ENCODE measurements around the gene PLSCR3. TPM values are rescaled to one million over a fixed set of nuclear protein-coding genes. Genes with fewer than 3 reads are reported as not detected.

Gene PLSCR3
- total RNA-seq, 2 experiments from 2014 or later, result 151 to 161 TPM

DNA sequence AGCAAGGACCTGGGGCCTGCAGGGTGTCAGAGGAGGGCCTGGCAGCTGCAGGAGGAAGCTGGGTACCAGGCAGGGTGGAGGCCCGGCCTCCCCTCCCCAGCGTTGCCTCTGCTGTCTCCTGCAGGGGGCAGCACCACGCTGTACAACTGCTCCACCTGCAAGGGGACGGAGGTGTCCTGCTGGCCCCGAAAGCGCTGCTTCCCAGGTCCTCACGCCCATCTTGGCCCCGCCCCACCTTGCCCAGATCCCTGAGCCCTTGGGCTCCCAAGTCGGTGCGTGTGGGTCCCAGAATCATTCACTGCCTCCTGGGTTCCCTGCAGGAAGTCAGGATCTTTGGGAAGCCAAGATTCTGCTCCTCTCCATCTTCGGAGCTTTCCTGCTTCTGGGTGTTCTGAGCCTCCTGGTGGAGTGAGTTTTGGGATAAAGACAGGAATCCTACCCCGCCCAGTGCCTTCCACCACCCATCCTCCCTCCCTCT lies 38.2 kb downstream of the PLSCR3 start:
- Mint-ChIP-seq H3K36me3 (ENCODE audit: low read depth) (peaks cover 15% of the 10 kb centered on the region), H3K27ac (no peak overlapping the region), H3K9me3 (no peaks in the 10 kb centered on the region), H3K4me1 (peaks cover 38% of the 10 kb centered on the region), H3K4me3 (no peak overlapping the region), H3K27me3 (no peaks in the 10 kb centered on the region)
- ChIA-PET CTCF (interaction anchor here (0.6 to 5.0 kb wide), 28 partner anchors 12 to 1597 kb away, joined by 3 to 45 read pairs (median 4); partner anchors contain the start of genes ACAP1, MPDU1, NEURL4 and PLSCR3), POLR2A (interaction anchor here (1.1 kb wide), 1 partner anchor 20 kb away, joined by 4 read pairs; the partner anchor contains the start of gene ACAP1)
- DNase-seq, result peak; percentile 90

DNA sequence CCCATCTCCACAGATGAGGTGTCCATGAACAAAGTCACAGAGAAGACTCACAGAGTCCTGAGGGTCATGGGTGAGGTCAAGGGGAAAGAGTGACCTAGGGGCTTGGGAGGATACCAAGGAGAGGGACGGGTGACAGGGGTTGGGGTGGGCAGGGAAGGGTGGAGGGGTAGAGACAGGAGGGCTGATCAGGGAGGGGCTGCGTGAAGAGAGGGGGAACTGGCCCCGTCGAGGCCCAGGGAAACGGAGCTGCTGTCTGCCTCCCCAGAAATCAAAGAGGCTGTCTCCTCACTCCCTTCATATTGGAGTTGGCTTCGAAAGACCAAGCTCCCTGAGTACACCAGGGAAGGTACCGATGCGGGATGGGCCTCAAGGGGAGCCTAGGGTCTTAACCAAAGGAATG lies 38.8 kb downstream of the PLSCR3 start:
- H3K4me3 Mint-ChIP-seq, result no peak overlapping the region
- peaks cover 43% of the 10 kb centered on the region for H3K4me1 Mint-ChIP-seq
- no peaks in the 10 kb centered on the region for H3K27me3 Mint-ChIP-seq
- no peak for DNase-seq
- H3K36me3 Mint-ChIP-seq (ENCODE audit: low read depth), result peaks cover 19% of the 10 kb centered on the region
- POLR2A ChIA-PET, result interaction anchor here (1.1 kb wide), 1 partner anchor 19 kb away, joined by 4 read pairs; the partner anchor contains the start of gene ACAP1
- H3K27ac Mint-ChIP-seq, result no peak overlapping the region
- CTCF ChIA-PET, result interaction anchor here (0.6 to 5.0 kb wide), 28 partner anchors 12 to 332 kb away, joined by 3 to 45 read pairs (median 4); partner anchors contain the start of genes ACAP1, MPDU1, NEURL4 and SPEM2
- H3K9me3 Mint-ChIP-seq, result no peaks in the 10 kb centered on the region

DNA sequence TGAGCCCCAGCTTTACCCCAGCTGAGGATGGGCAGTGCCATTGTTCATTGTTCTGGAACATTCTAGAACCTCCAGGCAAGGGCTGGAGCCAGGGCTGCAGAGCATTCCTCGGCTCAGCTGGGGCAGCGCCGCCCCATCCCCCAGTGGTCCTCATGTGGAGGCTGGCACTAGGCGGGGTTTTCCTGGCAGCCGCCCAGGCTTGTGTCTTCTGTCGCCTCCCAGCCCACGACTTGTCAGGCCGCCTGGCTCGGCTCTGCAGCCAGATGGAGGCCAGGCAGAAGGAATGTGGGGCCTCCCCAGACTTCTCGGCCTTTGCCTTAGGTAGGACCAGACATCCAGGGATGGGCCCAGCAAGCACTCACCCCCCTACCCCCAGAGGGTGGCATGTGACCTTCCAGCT lies 39.3 kb downstream of the PLSCR3 start, which contains the start of gene TMEM95:
TMEM95 (plus strand) TSS at position 104 of the 400 bp plus-strand sequence; CDS start at position 153, 49 bp downstream.
- no peaks in the 10 kb centered on the region for H3K27me3 Mint-ChIP-seq
- no peak for DNase-seq
- H3K36me3 Mint-ChIP-seq (ENCODE audit: low read depth), result peaks cover 19% of the 10 kb centered on the region
- ChIA-PET POLR2A (no interaction called here), CTCF (interaction anchor here (0.7 to 5.0 kb wide), 15 partner anchors 17 to 318 kb away, joined by 3 to 45 read pairs (median 5); partner anchors contain the start of genes ACAP1, NEURL4, SPEM2 and TMEM102)
- H3K4me1 Mint-ChIP-seq, result peaks cover 47% of the 10 kb centered on the region
- H3K9me3 Mint-ChIP-seq, result no peaks in the 10 kb centered on the region
- H3K4me3 Mint-ChIP-seq, result no peak within 1 kb of the TSS
- H3K27ac Mint-ChIP-seq, result peak within 1 kb of the TSS; percentile 71

- POLR2A ChIA-PET, result no interaction called here
- Mint-ChIP-seq H3K4me1 (peaks cover 54% of the 10 kb centered on the region), H3K36me3 (ENCODE audit: low read depth) (peaks cover 26% of the 10 kb centered on the region)
These were observed 40.0 kb downstream of the PLSCR3 start for GRCh38 chr17:7354262-7354843.

GRCh38 chr17:7352910-7353635 lies 41.3 kb downstream of the PLSCR3 start:
- peak overlapping the region; percentile 76 for H3K27ac Mint-ChIP-seq
- H3K9me3 Mint-ChIP-seq, result no peaks in the 10 kb centered on the region
- ChIA-PET CTCF (interaction anchor here (1.6 to 5.0 kb wide), 3 partner anchors 23 to 208 kb away, joined by 5 to 45 read pairs (median 6); partner anchors contain the start of gene TMEM102), POLR2A (no interaction called here)
- peaks cover 39% of the 10 kb centered on the region for H3K36me3 Mint-ChIP-seq (ENCODE audit: low read depth)
- DNase-seq, result no peak
- peak overlapping the region; percentile 61 for H3K4me3 Mint-ChIP-seq
- no peaks in the 10 kb centered on the region for H3K27me3 Mint-ChIP-seq
- H3K4me1 Mint-ChIP-seq, result peaks cover 65% of the 10 kb centered on the region

More at GRCh38 chr17:7354262-7354843, 40.0 kb downstream of the PLSCR3 start:
- Mint-ChIP-seq H3K27ac (peak overlapping the region; percentile 71), H3K4me3 (no peak overlapping the region), H3K9me3 (no peaks in the 10 kb centered on the region), H3K27me3 (no peaks in the 10 kb centered on the region)
- CTCF ChIA-PET, result interaction anchor here (0.6 to 5.0 kb wide), 11 partner anchors 18 to 319 kb away, joined by 3 to 45 read pairs (median 6); partner anchors contain the start of genes ACAP1, TMEM102 and TNK1
- DNase-seq, result peak; percentile 30

- peak; percentile 26 for DNase-seq
- peak overlapping the region; percentile 76 for H3K27ac Mint-ChIP-seq
- peak overlapping the region; percentile 61 for H3K4me3 Mint-ChIP-seq
- ChIA-PET POLR2A (interaction anchor here (0.5 kb wide), 1 partner anchor 333 kb away, joined by 7 read pairs; no protein-coding TSS in a partner anchor), CTCF (interaction anchor here (1.6 to 5.0 kb wide), 4 partner anchors 16 to 208 kb away, joined by 5 to 45 read pairs (median 18); partner anchors contain the start of genes ACAP1 and TMEM102)
- H3K36me3 Mint-ChIP-seq (ENCODE audit: low read depth), result peaks cover 43% of the 10 kb centered on the region
- peaks cover 66% of the 10 kb centered on the region for H3K4me1 Mint-ChIP-seq
- H3K27me3 Mint-ChIP-seq, result no peaks in the 10 kb centered on the region
- H3K9me3 Mint-ChIP-seq, result no peaks in the 10 kb centered on the region
These were observed 41.8 kb downstream of the PLSCR3 start for GRCh38 chr17:7352503-7352889.

- DNase-seq, result peak; percentile 76
- POLR2A ChIA-PET, result interaction anchor here (0.5 to 0.6 kb wide), 2 partner anchors 16 to 334 kb away, joined by 3 to 7 read pairs; no protein-coding TSS in a partner anchor
- peak within 1 kb of the TSS; percentile 64 for H3K4me3 Mint-ChIP-seq
- no peaks in the 10 kb centered on the region for H3K27me3 Mint-ChIP-seq
- CTCF ChIA-PET, result interaction anchor here (0.9 to 5.0 kb wide), 8 partner anchors 11 to 84 kb away, joined by 3 to 45 read pairs (median 4); partner anchors contain the start of genes ACAP1, TMEM102 and TMEM256
- H3K27ac Mint-ChIP-seq, result peak within 1 kb of the TSS; percentile 84
- peaks cover 48% of the 10 kb centered on the region for H3K36me3 Mint-ChIP-seq (ENCODE audit: low read depth)
- no peaks in the 10 kb centered on the region for H3K9me3 Mint-ChIP-seq
- H3K4me1 Mint-ChIP-seq, result peaks cover 70% of the 10 kb centered on the region
These were observed 42.4 kb downstream of the PLSCR3 start, which contains the start of gene KCTD11 for GRCh38 chr17:7351665-7352502. Gene KCTD11, plus strand, starts transcription at chr17:7352162.

DNA sequence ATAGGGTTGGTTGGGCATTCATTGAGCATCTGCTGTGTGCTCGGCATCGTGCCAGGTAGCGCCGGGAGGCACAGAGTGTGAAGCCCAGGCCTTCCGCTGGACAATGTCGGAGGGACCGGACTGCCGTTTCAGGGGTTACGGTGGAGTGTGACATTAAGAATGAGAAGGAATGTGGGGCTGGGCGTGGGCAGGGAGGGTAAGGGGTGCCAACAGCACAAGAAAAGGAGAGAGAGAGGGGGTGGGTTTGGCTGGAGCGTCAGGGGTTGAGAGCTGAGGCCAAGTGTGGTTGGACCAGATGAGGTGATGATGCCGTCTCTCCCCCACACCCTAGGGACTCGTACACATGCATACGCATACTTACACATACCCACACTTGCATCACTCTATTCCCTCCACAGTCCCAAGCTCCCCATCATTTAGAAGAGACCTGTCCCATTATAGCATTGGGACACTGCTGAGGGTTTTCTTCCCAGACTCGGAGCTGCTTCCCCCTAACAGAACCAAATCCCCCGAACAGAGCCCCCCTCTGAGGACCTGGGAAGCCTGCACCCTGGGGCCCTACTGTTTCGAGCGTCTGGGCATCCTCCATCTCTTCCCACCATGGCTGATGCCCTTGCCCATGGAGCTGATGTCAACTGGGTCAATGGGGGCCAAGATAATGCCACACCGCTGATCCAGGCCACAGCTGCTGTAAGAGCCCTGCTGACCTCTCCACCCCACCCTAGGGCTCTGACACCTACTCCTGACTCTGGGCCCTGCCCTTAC lies 45.7 kb downstream of the PLSCR3 start:
- Mint-ChIP-seq H3K4me1 (peaks cover 56% of the 10 kb centered on the region), H3K36me3 (ENCODE audit: low read depth) (peaks cover 67% of the 10 kb centered on the region), H3K9me3 (no peaks in the 10 kb centered on the region), H3K27me3 (no peaks in the 10 kb centered on the region), H3K27ac (peak overlapping the region; percentile 57), H3K4me3 (no peak overlapping the region)
- no peak for DNase-seq
- ChIA-PET CTCF (interaction anchor here (0.7 to 4.8 kb wide), 5 partner anchors 12 to 212 kb away, joined by 3 to 29 read pairs (median 4); partner anchors contain the start of genes ACAP1 and NEURL4), POLR2A (interaction anchor here (0.8 to 1.2 kb wide), 2 partner anchors 12 kb away, joined by 3 to 4 read pairs; partner anchors contain the start of gene ACAP1)

DNA sequence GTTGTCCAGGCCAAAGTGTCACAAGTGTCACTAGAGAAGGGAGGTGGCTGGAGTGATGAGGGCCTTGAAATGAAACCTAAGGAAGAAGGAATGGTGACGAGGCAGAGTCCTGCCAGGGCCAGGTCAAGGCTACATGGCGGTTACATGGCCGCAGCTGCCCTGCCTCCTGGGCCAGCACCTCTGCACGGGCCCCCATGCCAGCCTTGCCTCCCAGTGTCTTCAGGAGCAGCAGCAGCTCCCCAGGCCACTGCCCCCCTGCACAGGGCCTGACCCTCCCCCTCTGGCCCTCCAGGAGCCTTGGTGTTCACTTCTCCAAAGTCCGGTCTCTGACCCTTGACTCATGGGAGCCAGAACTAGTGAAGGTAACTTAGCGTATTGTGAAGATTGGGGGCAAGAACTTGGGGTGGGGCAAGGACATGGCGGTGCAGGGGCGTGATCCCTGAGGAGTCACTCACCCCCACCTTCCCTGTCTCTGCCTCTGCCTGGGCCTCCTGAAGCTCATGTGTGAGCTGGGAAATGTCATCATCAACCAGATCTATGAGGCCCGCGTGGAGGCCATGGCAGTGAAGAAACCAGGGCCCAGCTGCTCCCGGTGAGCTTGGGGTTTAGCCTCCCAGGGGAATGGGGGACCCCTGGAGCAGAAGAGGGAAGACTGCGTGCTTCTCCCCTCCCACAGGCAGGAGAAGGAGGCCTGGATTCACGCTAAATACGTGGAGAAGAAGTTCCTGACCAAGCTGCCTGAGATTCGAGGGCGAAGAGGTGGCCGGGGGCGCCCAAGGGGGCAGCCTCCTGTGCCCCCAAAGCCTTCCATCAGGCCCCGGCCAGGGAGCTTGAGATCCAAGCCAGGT lies 46.5 kb downstream of the PLSCR3 start:
- peaks cover 52% of the 10 kb centered on the region for H3K4me1 Mint-ChIP-seq
- H3K27me3 Mint-ChIP-seq, result no peaks in the 10 kb centered on the region
- CTCF ChIA-PET, result interaction anchor here (1.1 to 4.8 kb wide), 3 partner anchors 11 to 213 kb away, joined by 3 to 29 read pairs (median 4); partner anchors contain the start of gene ACAP1
- no peaks in the 10 kb centered on the region for H3K9me3 Mint-ChIP-seq
- peaks cover 69% of the 10 kb centered on the region for H3K36me3 Mint-ChIP-seq (ENCODE audit: low read depth)
- no peak for DNase-seq
- no peak overlapping the region for H3K27ac Mint-ChIP-seq
- POLR2A ChIA-PET, result interaction anchor here (0.8 kb wide), 1 partner anchor 11 kb away, joined by 4 read pairs; the partner anchor contains the start of gene ACAP1
- H3K4me3 Mint-ChIP-seq, result no peak overlapping the region

DNA sequence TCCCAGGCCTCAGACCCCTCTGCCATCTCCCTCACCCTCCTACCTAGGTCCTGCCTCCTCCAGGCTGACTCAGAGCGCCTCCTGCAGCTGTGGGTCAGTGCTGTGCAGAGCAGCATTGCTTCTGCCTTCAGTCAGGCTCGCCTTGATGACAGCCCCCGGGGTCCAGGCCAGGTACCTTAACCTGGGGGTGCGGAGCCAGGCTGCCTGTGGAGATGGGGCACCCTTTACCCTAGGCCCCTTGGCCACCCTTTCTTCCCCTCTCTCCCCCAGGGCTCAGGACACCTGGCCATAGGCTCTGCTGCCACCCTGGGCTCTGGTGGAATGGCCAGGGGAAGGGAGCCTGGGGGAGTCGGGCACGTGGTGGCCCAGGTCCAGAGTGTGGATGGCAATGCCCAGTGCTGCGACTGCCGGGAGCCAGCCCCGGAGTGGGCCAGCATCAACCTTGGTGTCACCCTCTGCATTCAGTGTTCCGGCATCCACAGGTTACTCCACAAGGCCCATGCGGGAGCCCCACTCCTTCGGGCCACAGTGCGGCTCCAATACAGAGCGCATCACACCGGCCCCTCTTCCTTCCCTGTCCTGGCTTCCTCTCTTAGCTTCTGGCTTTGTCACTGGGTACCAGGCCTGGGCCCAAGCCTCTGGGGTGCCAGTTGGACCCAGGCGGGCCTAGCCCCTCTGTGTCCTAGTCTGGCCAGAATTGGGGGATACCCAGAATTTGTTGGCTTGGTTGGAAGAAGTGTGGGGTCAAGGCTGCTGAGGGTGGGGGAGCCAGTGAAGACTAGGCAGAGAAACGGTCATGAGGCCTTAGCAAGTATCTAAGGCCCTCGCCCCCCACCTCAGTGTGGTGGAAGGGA lies 47.3 kb downstream of the PLSCR3 start:
- DNase-seq, result no peak
- H3K4me3 Mint-ChIP-seq, result no peak overlapping the region
- no peaks in the 10 kb centered on the region for H3K9me3 Mint-ChIP-seq
- H3K36me3 Mint-ChIP-seq (ENCODE audit: low read depth), result peaks cover 67% of the 10 kb centered on the region
- H3K27me3 Mint-ChIP-seq, result no peaks in the 10 kb centered on the region
- CTCF ChIA-PET, result no interaction called here
- POLR2A ChIA-PET, result interaction anchor here (0.7 kb wide), 1 partner anchor 32 kb away, joined by 3 read pairs; the partner anchor contains the start of gene GPS2
- H3K4me1 Mint-ChIP-seq, result peaks cover 45% of the 10 kb centered on the region
- no peak overlapping the region for H3K27ac Mint-ChIP-seq

Measured in activated CD4-positive, alpha-beta T cell treated with anti-CD3 and anti-CD28 coated beads, Interleukin-2, amount 10 ng/mL, durations not matched to agents 7 days and 5 days (primary cell).